ENCODE measurements around the gene SNTG2.
"Not testable (repeated sequence)": the region's sequence is repeated elsewhere in the genome, so short reads cannot be mapped to it uniquely, and the experiment has no call there.

SNTG2 gene

GRCh38 chr2:1375794-1376193, 425.1 kb downstream of the SNTG2 start:
- Histone ChIP-seq H3K27ac (peak overlapping the region in 1 of 21 experiments; percentile 27), H3K4me3 (peak overlapping the region in 1 of 7 experiments; percentile 18)

- H3K27ac ChIP-seq, result no peak overlapping the region
- H3K4me3 ChIP-seq, result no peak overlapping the region
Observed at GRCh38 chr2:1377473-1377872, 426.8 kb downstream of the SNTG2 start.

GRCh38 chr2:1378456-1379150, 428.0 kb downstream of the SNTG2 start:
- Histone ChIP-seq H3K27ac (peak overlapping the region in 1 of 21 experiments; percentile 13), H3K4me3 (no peak overlapping the region)

- Histone ChIP-seq H3K27ac (no peak overlapping the region), H3K4me3 (no peak overlapping the region)
Observed at GRCh38 chr2:1381644-1382043, 431.0 kb downstream of the SNTG2 start.

- peak overlapping the region in 2 of 7 experiments; percentile 1 to 25 for H3K4me3 ChIP-seq
- H3K27ac ChIP-seq, result peak overlapping the region in 3 of 21 experiments; percentile 25 to 63 (median 34)
Observed at GRCh38 chr2:1387954-1388725, 437.5 kb downstream of the SNTG2 start.

- not testable (repeated sequence) for H3K4me3 ChIP-seq, H3K27ac ChIP-seq
Observed at GRCh38 chr2:1390118-1390517, 439.5 kb downstream of the SNTG2 start.

GRCh38 chr2:1393321-1393720, 442.7 kb downstream of the SNTG2 start:
- Histone ChIP-seq H3K27ac (no peak overlapping the region), H3K4me3 (no peak overlapping the region)

GRCh38 chr2:1394709-1395408, 444.2 kb downstream of the SNTG2 start:
- H3K4me3 ChIP-seq, result no peak overlapping the region
- no peak overlapping the region for H3K27ac ChIP-seq

GRCh38 chr2:1397350-1397749, 446.7 kb downstream of the SNTG2 start:
- Histone ChIP-seq H3K27ac (peak overlapping the region in 2 of 21 experiments; percentile 11 to 42), H3K4me3 (no peak overlapping the region)

- no peak overlapping the region for H3K4me3 ChIP-seq
- peak overlapping the region in 1 of 21 experiments; percentile 42 for H3K27ac ChIP-seq
Observed at GRCh38 chr2:1398191-1398590, 447.5 kb downstream of the SNTG2 start.

- Histone ChIP-seq H3K27ac (no peak overlapping the region), H3K4me3 (no peak overlapping the region)
Observed at GRCh38 chr2:1400943-1401735, 450.5 kb downstream of the SNTG2 start.

- Histone ChIP-seq H3K4me3 (no peak overlapping the region), H3K27ac (no peak overlapping the region)
Observed at GRCh38 chr2:1402064-1402463, 451.4 kb downstream of the SNTG2 start.

GRCh38 chr2:1403565-1403964, 452.9 kb downstream of the SNTG2 start:
- H3K4me3 ChIP-seq, result no peak overlapping the region

GRCh38 chr2:1405124-1405523, 454.5 kb downstream of the SNTG2 start:
- Histone ChIP-seq H3K27ac (peak overlapping the region in 1 of 21 experiments; percentile 10), H3K4me3 (no peak overlapping the region)

More at GRCh38 chr2:1403565-1403964, 452.9 kb downstream of the SNTG2 start:
- H3K27ac ChIP-seq, result no peak overlapping the region

GRCh38 chr2:1405967-1406366, 455.3 kb downstream of the SNTG2 start:
- Histone ChIP-seq H3K27ac (peak overlapping the region in 1 of 21 experiments; percentile 26), H3K4me3 (no peak overlapping the region)

- Histone ChIP-seq H3K4me3 (no peak overlapping the region), H3K27ac (peak overlapping the region in 2 of 21 experiments; percentile 16 to 26)
Observed at GRCh38 chr2:1406434-1406833, 455.8 kb downstream of the SNTG2 start.

- no peak overlapping the region for H3K27ac ChIP-seq
Observed at GRCh38 chr2:1407950-1408675, 457.5 kb downstream of the SNTG2 start.

GRCh38 chr2:1413156-1413710, 462.6 kb downstream of the SNTG2 start, which contains the start of gene TPO:
TSS of gene TPO (plus strand) at chr2:1413463. CDS start at chr2:1414409, 946 bp downstream.
- Histone ChIP-seq H3K27ac (no peak within 1 kb of the TSS), H3K4me3 (no peak within 1 kb of the TSS)

More at GRCh38 chr2:1407950-1408675, 457.5 kb downstream of the SNTG2 start:
- H3K4me3 ChIP-seq, result no peak overlapping the region
